ENCODE results near the gene CD44.

Gene CD44

GRCh38 chr11:35138606-35138942 lies 397 bp upstream of the CD44 start:
- H3K4me3 ChIP-seq (ENCODE audit: low read length): peak overlapping the region; percentile 70
- DNase-seq (ENCODE audit: low read depth): no peak
- TF ChIP-seq CTCF (IDR thresholded peaks at IDR 0.05; ENCODE audit: insufficient read depth, low read depth, low read length, missing control alignments): no peak

GRCh38 chr11:35139722-35140282 lies 831 bp downstream of the CD44 start:
- TF ChIP-seq CTCF (IDR thresholded peaks at IDR 0.05; ENCODE audit: insufficient read depth, low read depth, low read length, missing control alignments): no peak
- DNase-seq (ENCODE audit: low read depth): peak; percentile 42
- H3K4me3 ChIP-seq (ENCODE audit: low read length): peak overlapping the region; percentile 70

DNA sequence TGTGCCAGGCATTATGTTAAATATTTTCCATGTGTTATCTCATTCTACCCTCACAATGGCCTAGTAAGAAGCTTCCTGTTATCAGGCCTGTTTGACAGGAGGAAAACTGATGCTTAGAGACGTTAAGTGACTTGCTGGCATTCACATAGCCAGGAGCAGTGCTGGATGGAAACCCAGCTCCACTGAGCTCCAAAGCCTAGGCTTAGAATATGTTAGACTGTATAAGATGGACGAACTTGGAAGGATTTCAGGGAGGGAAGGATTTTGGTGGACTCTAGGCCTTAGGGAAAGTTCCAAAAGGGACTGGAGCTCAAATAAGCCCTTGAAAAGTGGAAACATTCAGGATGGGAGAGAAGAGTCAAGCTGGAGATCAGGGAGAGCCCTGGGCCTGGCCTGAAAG lies 2.1 kb downstream of the CD44 start:
- no peak for DNase-seq (ENCODE audit: low read depth)
- no peak for TF ChIP-seq CTCF (IDR thresholded peaks at IDR 0.05; ENCODE audit: insufficient read depth, low read depth, low read length, missing control alignments)
- H3K4me3 ChIP-seq (ENCODE audit: low read length): peak overlapping the region; percentile 70

DNA sequence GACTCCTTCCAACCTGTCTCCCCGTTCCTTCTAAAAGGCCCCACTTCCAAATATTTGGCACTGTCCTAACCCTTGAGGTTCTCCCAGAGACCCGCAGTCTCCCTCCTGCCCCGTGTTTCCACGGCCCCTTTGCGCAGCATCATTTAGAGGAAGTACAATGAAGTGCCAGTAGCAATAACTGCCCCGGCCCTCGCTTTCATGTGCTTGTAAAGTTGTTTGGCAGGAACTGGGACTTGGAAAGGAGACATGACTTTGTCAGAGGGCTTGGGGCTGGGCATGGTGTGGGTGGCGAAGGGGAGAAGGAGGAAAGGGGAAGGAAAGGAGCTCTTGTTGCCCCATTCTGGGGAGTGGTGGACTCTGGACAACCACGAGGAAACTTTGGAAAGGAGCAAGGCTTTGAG lies 2.6 kb downstream of the CD44 start:
- no peak for TF ChIP-seq CTCF (IDR thresholded peaks at IDR 0.05; ENCODE audit: insufficient read depth, low read depth, low read length, missing control alignments)
- peak overlapping the region; percentile 70 for H3K4me3 ChIP-seq (ENCODE audit: low read length)
- DNase-seq (ENCODE audit: low read depth): no peak

- peak overlapping the region; percentile 25 for H3K4me3 ChIP-seq (ENCODE audit: low read length)
- DNase-seq (ENCODE audit: low read depth): peak; percentile 71
- TF ChIP-seq CTCF (IDR thresholded peaks at IDR 0.05; ENCODE audit: insufficient read depth, low read depth, low read length, missing control alignments): no peak
These were observed 3.6 kb downstream of the CD44 start for GRCh38 chr11:35142481-35143075.

DNA sequence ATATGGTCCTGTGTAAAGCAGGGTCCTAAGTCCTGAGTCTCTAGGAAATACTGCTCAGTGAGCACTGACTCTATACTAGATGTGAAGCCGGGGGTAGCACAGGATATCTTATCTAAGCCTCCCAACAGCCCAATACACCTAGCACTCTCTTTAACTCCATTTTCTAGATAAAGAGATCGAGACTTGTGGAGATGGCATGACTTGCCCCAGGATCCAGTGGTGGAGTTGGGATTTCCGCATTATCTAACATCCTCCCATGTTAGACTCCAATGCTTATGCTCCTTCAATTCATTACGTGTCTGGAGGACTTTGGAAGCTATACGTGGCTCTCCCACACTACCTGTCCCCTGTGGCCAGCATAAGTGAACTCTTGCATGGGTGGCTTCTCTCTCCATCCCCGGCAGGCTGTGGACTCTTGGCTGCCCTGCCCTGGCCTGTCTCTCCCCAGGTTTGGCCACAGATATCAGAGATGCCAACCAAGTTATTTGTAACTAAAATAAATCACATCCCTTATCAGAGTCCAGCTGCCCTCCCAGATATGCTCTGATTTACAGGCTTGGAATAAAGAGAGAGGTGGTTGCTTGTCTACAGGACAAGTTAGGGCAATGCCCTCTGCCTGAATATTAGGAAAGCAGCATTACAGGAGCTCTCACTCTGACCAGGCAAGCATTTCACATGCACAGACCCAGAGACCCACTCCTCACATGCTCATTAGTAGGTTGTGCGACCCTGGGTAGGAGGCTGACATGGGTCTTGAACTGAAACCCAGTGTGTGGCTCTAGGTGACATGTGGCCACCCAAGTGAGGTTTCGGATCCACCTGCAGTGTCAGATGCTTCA lies 4.5 kb downstream of the CD44 start:
- H3K4me3 ChIP-seq (ENCODE audit: low read length): peak overlapping the region; percentile 31
- no peak for TF ChIP-seq CTCF (IDR thresholded peaks at IDR 0.05; ENCODE audit: insufficient read depth, low read depth, low read length, missing control alignments)
- DNase-seq (ENCODE audit: low read depth): peak; percentile 65

Data from epithelial cell of esophagus (primary cell).